KMS-11 (cell line): ENCODE data around the gene HAT1.

Experiments
- H2AFZ ChIP-seq: fragments of 200-600 bp; sonication (generic); 2 replicates; pipeline ENCODE4 v1.6.1; 2016; ENCODE audit warnings: antibody characterized with exemption, mixed run types, low read depth
- H3K27ac ChIP-seq: fragments of 200-600 bp; sonication (generic); 2 replicates; pipeline ENCODE4 v1.6.1; 2016; ENCODE audit warnings: mild to moderate bottlenecking, mixed run types
- H3K27me3 ChIP-seq: fragments of 200-600 bp; sonication (generic); 2 replicates; pipeline ENCODE4 v1.6.1; 2017; ENCODE audit warnings: mild to moderate bottlenecking, low read depth, mixed run types, moderate library complexity; ENCODE audit not compliant: insufficient read depth
- H3K36me3 ChIP-seq: fragments of 200-600 bp; sonication (generic); 2 replicates; pipeline ENCODE4 v1.6.1; 2017; ENCODE audit warnings: mild to moderate bottlenecking, mixed run types; ENCODE audit not compliant: insufficient read depth
- H3K4me1 ChIP-seq: fragments of 200-600 bp; sonication (generic); 2 replicates; pipeline ENCODE4 v1.6.1; 2016; ENCODE audit warnings: mild to moderate bottlenecking, low read depth, mixed run types; ENCODE audit not compliant: poor library complexity, severe bottlenecking
- H3K4me2 ChIP-seq: fragments of 200-600 bp; sonication (generic); 2 replicates; pipeline ENCODE4 v1.7.0; 2016; ENCODE audit warnings: mild to moderate bottlenecking, mixed run types
- H3K4me3 ChIP-seq: fragments of 200-600 bp; sonication (generic); IDR thresholded peaks from 2 replicates; pipeline ENCODE4 v1.6.1; 2017; ENCODE audit warnings: low read depth, low read length, mixed read lengths; ENCODE audit not compliant: insufficient read depth
- H3K79me2 ChIP-seq: fragments of 200-600 bp; sonication (generic); 2 replicates; pipeline ENCODE4 v1.6.1; 2016; ENCODE audit warnings: low read depth, mixed run types; ENCODE audit not compliant: insufficient read depth
- H3K9ac ChIP-seq: fragments of 200-600 bp; sonication (generic); 2 replicates; pipeline ENCODE4 v1.6.1; 2016; ENCODE audit warnings: mild to moderate bottlenecking, mixed run types
- H4K20me1 ChIP-seq: fragments of 200-600 bp; sonication (generic); 2 replicates; pipeline ENCODE4 v1.6.1; 2016; ENCODE audit warnings: mild to moderate bottlenecking, mixed run types; ENCODE audit not compliant: insufficient read depth
- CTCF ChIP-seq: fragments of 200-600 bp; sonication (generic); conservative IDR thresholded peaks from 2 replicates; pipeline ENCODE4 v1.6.1; 2017; ENCODE audit warnings: low read depth, mild to moderate bottlenecking, antibody characterized with exemption, low read length, moderate library complexity, mixed read lengths

Gene HAT1

GRCh38 chr2:171999604-172000469 is 77.6 kb downstream of the HAT1 start, which contains the start of gene METAP1D:
Gene METAP1D, plus strand, starts transcription at chr2:171999953. Its CDS starts 17 bp downstream, at chr2:171999970.
- no peak for TF ChIP-seq CTCF
- Histone ChIP-seq H3K27me3 (no peaks in the 10 kb centered on the region), H3K9ac (peak within 1 kb of the TSS; percentile 97), H3K4me3 (peak within 1 kb of the TSS; percentile 97), H3K4me1 (peaks cover 12% of the 10 kb centered on the region), H3K27ac (peak within 1 kb of the TSS; percentile 86), H3K4me2 (peak within 1 kb of the TSS; percentile 75), H3K79me2 (no peaks in the 10 kb centered on the region), H3K36me3 (no peaks in the 10 kb centered on the region), H2AFZ (peak within 1 kb of the TSS; percentile 87), H4K20me1 (no peaks in the 10 kb centered on the region)

- Histone ChIP-seq H3K79me2 (no peaks in the 10 kb centered on the region), H3K4me1 (peaks cover 12% of the 10 kb centered on the region), H2AFZ (peak overlapping the region; percentile 87), H3K4me3 (no peak overlapping the region), H3K27me3 (no peaks in the 10 kb centered on the region), H3K36me3 (no peaks in the 10 kb centered on the region), H3K9ac (peak overlapping the region; percentile 97), H3K27ac (peak overlapping the region; percentile 86; the same call in 1 of the 2 replicates), H4K20me1 (no peaks in the 10 kb centered on the region), H3K4me2 (peak overlapping the region; percentile 74)
- TF ChIP-seq CTCF, result no peak
These were observed 78.6 kb downstream of the HAT1 start for GRCh38 chr2:172000696-172001361.

GRCh38 chr2:172007372-172007771 is 85.1 kb downstream of the HAT1 start:
- Histone ChIP-seq H3K4me3 (no peak overlapping the region), H4K20me1 (no peaks in the 10 kb centered on the region), H3K9ac (no peak overlapping the region), H3K79me2 (no peaks in the 10 kb centered on the region), H3K27ac (no peak overlapping the region), H3K4me1 (no peaks in the 10 kb centered on the region), H3K27me3 (no peaks in the 10 kb centered on the region), H3K36me3 (no peaks in the 10 kb centered on the region), H2AFZ (no peak overlapping the region), H3K4me2 (no peak overlapping the region)
- no peak for TF ChIP-seq CTCF

GRCh38 chr2:172009823-172010222 is 87.6 kb downstream of the HAT1 start:
- no peaks in the 10 kb centered on the region for H4K20me1 ChIP-seq
- H3K4me1 ChIP-seq, result no peaks in the 10 kb centered on the region
- H3K36me3 ChIP-seq, result no peaks in the 10 kb centered on the region
- no peaks in the 10 kb centered on the region for H3K27me3 ChIP-seq
- H3K79me2 ChIP-seq, result no peaks in the 10 kb centered on the region
- H3K27ac ChIP-seq, result no peak overlapping the region
- no peak overlapping the region for H3K4me2 ChIP-seq
- TF ChIP-seq CTCF, result no peak
- H2AFZ ChIP-seq, result no peak overlapping the region
- H3K4me3 ChIP-seq, result no peak overlapping the region
- no peak overlapping the region for H3K9ac ChIP-seq
